NCI-H2227 (cell line): ENCODE measurements around the gene CPNE4.
"Not testable (repeated sequence)": the region's sequence is repeated elsewhere in the genome, so short reads cannot be mapped to it uniquely, and the experiment has no call there.

Experiments used
- DNase-seq: peaks from one replicate; lab custom pipeline; 2025; ENCODE audit not compliant: unreplicated experiment; lab: John Stamatoyannopoulos, UW

CPNE4 gene

GRCh38 chr3:131486545-131486944 lies 548.3 kb downstream of the CPNE4 start:
- DNase-seq: not testable (repeated sequence)

- DNase-seq: no peak
These were observed 549.7 kb downstream of the CPNE4 start for GRCh38 chr3:131485119-131485518.

GRCh38 chr3:131484496-131485111 lies 550.2 kb downstream of the CPNE4 start:
- DNase-seq: no peak
